Astrocyte of the spinal cord (primary cell): ENCODE data around the gene BCAS4.

ENCODE experiments used
- DNase-seq: peaks from one replicate; pipeline ENCODE4 v3.0.0; 2011; ENCODE audit warnings: low read depth, low spot score
- H3K4me3 ChIP-seq: 2 replicates; pipeline ENCODE4 v1.5.1; 2011; ENCODE audit warnings: low read depth, mild to moderate bottlenecking, low read length, moderate library complexity
- in situ Hi-C: cut with HindIII; loops from 2 replicates; pipeline ENCODE4 v1.10.0; 2017; ENCODE audit warnings: low sequenced_read_pairs
- TF ChIP-seq, protein P1 (sequence below): IDR thresholded peaks from 2 replicates; pipeline ENCODE4 v1.5.1; 2012; ENCODE audit warnings: low read depth, mild to moderate bottlenecking, low read length, inconsistent platforms

Gene BCAS4

DNA sequence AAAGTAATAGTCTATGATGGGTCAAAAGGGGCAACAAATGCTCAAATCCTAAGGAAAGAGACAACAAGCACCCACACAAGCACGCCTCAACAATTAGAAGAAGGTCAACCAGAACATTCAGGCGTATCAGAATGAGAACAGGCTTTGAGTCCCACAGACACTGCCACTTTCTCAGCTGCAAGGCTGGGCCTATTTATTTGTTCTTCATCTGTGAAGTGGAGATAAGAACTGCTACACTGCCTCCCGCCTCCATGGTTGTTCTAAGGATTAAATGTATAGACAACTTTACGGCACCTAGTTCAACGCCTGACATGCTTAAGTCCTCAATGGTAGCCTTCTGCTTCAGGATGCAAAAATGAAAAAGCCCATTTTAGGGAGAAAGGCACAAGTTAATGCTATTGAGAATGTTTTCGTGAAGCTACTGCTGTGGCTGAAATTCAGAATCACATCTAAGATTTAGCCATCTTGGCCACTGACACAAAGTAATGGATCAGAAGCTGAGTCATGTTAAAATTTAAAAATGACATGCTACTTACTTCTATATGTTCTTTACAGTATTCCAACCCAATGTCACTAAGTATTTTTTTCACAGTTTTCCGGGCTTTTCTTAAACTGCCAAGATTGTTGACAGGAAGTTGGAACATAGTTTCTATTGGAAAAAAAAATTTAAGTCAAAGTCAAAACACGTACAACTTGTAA, 108.6 kb downstream of the BCAS4 start:
- TF ChIP-seq, protein P1, sequence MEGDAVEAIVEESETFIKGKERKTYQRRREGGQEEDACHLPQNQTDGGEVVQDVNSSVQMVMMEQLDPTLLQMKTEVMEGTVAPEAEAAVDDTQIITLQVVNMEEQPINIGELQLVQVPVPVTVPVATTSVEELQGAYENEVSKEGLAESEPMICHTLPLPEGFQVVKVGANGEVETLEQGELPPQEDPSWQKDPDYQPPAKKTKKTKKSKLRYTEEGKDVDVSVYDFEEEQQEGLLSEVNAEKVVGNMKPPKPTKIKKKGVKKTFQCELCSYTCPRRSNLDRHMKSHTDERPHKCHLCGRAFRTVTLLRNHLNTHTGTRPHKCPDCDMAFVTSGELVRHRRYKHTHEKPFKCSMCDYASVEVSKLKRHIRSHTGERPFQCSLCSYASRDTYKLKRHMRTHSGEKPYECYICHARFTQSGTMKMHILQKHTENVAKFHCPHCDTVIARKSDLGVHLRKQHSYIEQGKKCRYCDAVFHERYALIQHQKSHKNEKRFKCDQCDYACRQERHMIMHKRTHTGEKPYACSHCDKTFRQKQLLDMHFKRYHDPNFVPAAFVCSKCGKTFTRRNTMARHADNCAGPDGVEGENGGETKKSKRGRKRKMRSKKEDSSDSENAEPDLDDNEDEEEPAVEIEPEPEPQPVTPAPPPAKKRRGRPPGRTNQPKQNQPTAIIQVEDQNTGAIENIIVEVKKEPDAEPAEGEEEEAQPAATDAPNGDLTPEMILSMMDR: no peak
- no peak for DNase-seq
- no peak overlapping the region for H3K4me3 ChIP-seq
- in situ Hi-C loops: no loop called here

DNA sequence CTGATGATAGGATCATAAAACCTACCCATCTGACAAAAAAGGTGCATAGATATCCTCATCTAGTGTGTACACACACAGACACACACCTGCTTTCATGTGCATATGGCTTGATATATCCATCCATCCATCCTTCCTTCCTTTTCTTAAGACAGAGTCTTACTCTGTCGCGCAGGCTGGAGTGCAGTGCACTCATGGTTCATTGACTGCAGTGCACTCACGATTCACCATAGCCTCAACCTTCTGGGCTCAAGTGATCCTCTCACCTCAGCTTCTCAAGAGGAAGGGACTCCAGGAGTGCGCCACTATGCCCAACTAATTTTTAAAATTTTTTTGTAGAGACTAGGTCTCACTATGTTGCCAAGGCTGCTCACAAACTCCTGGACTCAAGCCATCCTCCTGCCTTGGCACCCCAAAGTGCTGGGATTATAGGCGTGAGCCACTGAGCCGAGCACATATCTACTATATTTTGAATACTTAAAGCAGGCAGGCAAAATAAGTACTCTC, 109.3 kb downstream of the BCAS4 start:
- TF ChIP-seq, protein P1: no peak
- in situ Hi-C loops: no loop called here
- H3K4me3 ChIP-seq: no peak overlapping the region
- no peak for DNase-seq

DNA sequence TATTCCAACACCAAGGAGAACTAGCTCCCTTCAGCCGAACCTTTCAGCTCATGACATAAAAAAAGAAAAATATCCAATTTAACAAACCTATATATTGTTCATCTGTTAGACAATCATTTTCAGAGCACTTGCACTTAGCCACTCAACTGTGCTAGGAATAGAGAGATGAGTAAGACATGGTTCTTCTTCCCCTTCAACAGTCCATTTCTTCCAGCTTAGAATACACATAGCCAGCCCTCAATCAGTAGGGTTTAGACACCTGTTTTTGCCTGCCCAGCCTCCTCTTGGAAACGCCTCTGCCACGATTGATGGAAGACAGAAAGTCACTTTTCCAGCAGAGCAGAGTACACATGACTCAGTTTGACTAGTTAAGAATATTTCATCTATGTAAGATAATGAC, 114.6 kb downstream of the BCAS4 start:
- in situ Hi-C loops: no loop called here
- no peak for DNase-seq
- TF ChIP-seq, protein P1: no peak
- no peak overlapping the region for H3K4me3 ChIP-seq

DNA sequence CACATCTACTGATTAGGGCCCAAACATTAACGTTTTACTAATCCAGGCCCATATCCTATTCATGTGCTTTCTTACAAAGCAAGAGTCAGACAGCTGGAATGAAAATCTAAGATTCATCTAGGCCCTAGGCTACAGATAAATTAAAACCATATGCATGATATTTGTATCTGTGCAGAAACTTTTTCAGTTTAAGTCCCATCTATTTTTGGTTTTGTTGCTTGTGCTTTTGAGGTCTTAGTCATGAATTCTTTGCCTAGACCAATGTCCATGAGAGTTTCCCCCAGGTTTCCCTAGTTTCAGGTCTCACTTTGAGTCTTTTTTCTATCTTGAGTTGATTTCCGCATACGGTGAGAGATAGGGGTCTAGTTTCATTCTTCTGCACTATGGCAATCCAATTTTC, 116.2 kb downstream of the BCAS4 start:
- TF ChIP-seq, protein P1: no peak
- no peak overlapping the region for H3K4me3 ChIP-seq
- peak; percentile 55 for DNase-seq
- in situ Hi-C loops: no loop called here

- DNase-seq: no peak
- TF ChIP-seq, protein P1: no peak
- in situ Hi-C loops: no loop called here
- H3K4me3 ChIP-seq: no peak overlapping the region
Observed at GRCh38 chr20:50911716-50912115, 116.9 kb downstream of the BCAS4 start.

DNA sequence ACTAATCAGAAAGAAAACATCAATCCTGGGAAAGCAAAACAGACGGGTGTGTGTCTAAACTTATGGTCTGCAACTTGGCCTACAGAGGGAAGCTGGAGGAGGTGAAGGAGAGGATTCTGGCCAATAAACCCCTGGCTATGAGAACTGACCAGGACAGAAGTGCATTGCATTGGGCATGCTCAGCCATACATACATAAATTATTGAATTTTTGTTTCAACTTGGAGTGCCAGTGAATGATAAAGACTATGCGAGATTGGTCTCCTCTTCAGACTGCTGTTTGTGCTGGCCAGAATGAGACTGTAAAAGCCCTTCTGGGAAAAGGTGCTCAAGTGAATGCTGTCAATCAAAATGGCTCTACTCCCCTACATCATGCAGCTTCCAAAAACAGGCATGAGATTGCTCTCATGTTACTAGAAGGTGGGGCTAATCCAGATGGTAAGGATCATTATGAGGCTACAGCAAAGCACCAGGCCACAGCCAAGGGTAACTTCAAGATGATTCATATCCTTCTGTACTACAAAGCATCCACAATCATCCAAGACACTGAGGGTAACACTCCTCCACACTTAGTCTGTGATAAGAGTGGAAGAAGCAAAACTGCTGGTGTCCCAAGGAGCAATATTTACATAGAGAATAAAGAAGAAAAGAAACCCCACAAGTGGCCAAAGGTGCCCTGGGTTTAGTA, 119.0 kb downstream of the BCAS4 start:
- DNase-seq: peak; percentile 65
- no peak overlapping the region for H3K4me3 ChIP-seq
- in situ Hi-C loops: no loop called here
- TF ChIP-seq, protein P1: no peak
